H1 (cell line): Measurements from ENCODE around the gene COPS6. TPM values are rescaled to one million over a fixed set of nuclear protein-coding genes. Genes with fewer than 3 reads are reported as not detected.

Experiments
- CTCF ChIA-PET: fragments of 300-600 bp; sonication (Branson Sonifier 250); formaldehyde crosslinking; loops from one replicate; lab custom pipeline; 2021; ENCODE audit not compliant: partially characterized antibody; lab: Charles Lee
- POLR2A ChIA-PET: fragments of 300-600 bp; sonication (Branson Sonifier 250); formaldehyde crosslinking; loops from one replicate; lab custom pipeline; 2021; ENCODE audit warnings: inconsistent platforms; ENCODE audit not compliant: partially characterized antibody; lab: Charles Lee
- DNase-seq, 2 experiments: peaks; one replicate each; pipeline versions ENCODE4 v3.0.0 to v3.0.0-alpha.2; 2010 to 2022; ENCODE audit warnings: low spot score in 2 of 2, low read depth in 1 of 2, mixed read lengths in 1 of 2
- FAIRE-seq: peaks from 2 replicates; lab custom pipeline; 2011; peaks lifted over from hg19 to GRCh38; lab: Jason Lieb, UNC
- H2AFZ ChIP-seq: 2 replicates; pipeline ENCODE4 v1.8.1; 2012; ENCODE audit warnings: low read length, inconsistent platforms
- H2AK5ac ChIP-seq: 2 replicates; pipeline ENCODE4 v1.6.1; 2013; ENCODE audit warnings: low read depth, low read length
- H2BK120ac ChIP-seq: replicated peaks from 2 replicates; pipeline ENCODE3; 2013; ENCODE audit warnings: low read depth, low read length, inconsistent platforms
- H2BK12ac ChIP-seq: 2 replicates; pipeline ENCODE4 v1.6.1; 2013; ENCODE audit warnings: low read depth, low read length
- H2BK15ac ChIP-seq: 2 replicates; pipeline ENCODE4 v1.6.1; 2013; ENCODE audit warnings: low read length
- H2BK20ac ChIP-seq: 2 replicates; pipeline ENCODE4 v1.6.1; 2013; ENCODE audit warnings: low read length
- H2BK5ac ChIP-seq: 2 replicates; pipeline ENCODE4 v1.6.1; 2013; ENCODE audit warnings: low read depth, low read length
- H3K14ac ChIP-seq: 2 replicates; pipeline ENCODE4 v1.6.1; 2013; ENCODE audit warnings: inconsistent platforms; ENCODE audit not compliant: insufficient read length
- H3K18ac ChIP-seq: 2 replicates; pipeline ENCODE4 v1.6.1; 2013; ENCODE audit warnings: low read length; ENCODE audit errors: extremely low read depth
- H3K23ac ChIP-seq: 2 replicates; pipeline ENCODE4 v1.6.1; 2013; ENCODE audit warnings: inconsistent platforms; ENCODE audit not compliant: insufficient read length
- H3K23me2 ChIP-seq: 2 replicates; pipeline ENCODE4 v1.6.1; 2013; ENCODE audit warnings: low read depth, low read length
- H3K27ac ChIP-seq: 2 replicates; pipeline ENCODE4 v1.6.1; 2011; ENCODE audit warnings: low read depth, low read length, inconsistent platforms
- H3K27me3 ChIP-seq, 4 experiments: replicated peaks in 1 of 4; 1 replicate in 1 of 4; 2 replicates in 3 of 4; pipeline versions ENCODE4 v1.6.1 to v1.8.1; 2011 to 2013; ENCODE audit warnings: low read length in 3 of 4, mild to moderate bottlenecking in 3 of 4, inconsistent platforms in 2 of 4, mixed read lengths in 2 of 4, moderate library complexity in 1 of 4; ENCODE audit not compliant: control insufficient read depth in 3 of 4, insufficient read depth in 3 of 4; ENCODE audit errors: extremely low read depth in 1 of 4
- H3K36me3 ChIP-seq, 4 experiments: 2 replicates each; pipeline versions ENCODE4 v1.6.1 to v1.8.1; 2011 to 2013; ENCODE audit warnings: mild to moderate bottlenecking in 4 of 4, low read length in 3 of 4, moderate library complexity in 2 of 4, control low read depth in 1 of 4, inconsistent platforms in 1 of 4; ENCODE audit not compliant: insufficient read depth in 4 of 4, control insufficient read depth in 2 of 4
- H3K4ac ChIP-seq: replicated peaks from 2 replicates; pipeline ENCODE3; 2013; ENCODE audit warnings: low read length, low read depth, mixed read lengths, inconsistent platforms; ENCODE audit not compliant: insufficient read length
- H3K4me1 ChIP-seq, 4 experiments: replicated peaks in 1 of 4; 1 replicate in 1 of 4; 2 replicates in 3 of 4; pipeline versions ENCODE4 v1.6.1 to v1.8.1; 2011 to 2013; ENCODE audit warnings: low read length in 3 of 4, inconsistent platforms in 2 of 4, mixed read lengths in 1 of 4; ENCODE audit not compliant: insufficient read depth in 4 of 4, control insufficient read depth in 3 of 4
- H3K4me2 ChIP-seq, 2 experiments: 2 replicates each; pipeline versions ENCODE4 v1.6.1 to v1.8.1; 2011 to 2013; ENCODE audit warnings: low read depth in 2 of 2, low read length in 2 of 2, control low read depth in 1 of 2, inconsistent platforms in 1 of 2, mild to moderate bottlenecking in 1 of 2; ENCODE audit not compliant: insufficient read depth in 1 of 2
- H3K4me3 ChIP-seq, 4 experiments: fragments of 200-600, 300-600 bp in 1 of 4; sonication (generic), shearing (Covaris generic), sonication (Bioruptor Twin) in 1 of 4; 2 replicates each; pipeline versions ENCODE4 v1.5.1 to v1.8.1; 2011 to 2016; ENCODE audit warnings: low read length in 4 of 4, low read depth in 3 of 4, control low read depth in 2 of 4, inconsistent platforms in 2 of 4, mild to moderate bottlenecking in 2 of 4, mixed read lengths in 1 of 4, moderate library complexity in 1 of 4; ENCODE audit not compliant: insufficient read depth in 2 of 4; ENCODE audit errors: extremely low read depth in 1 of 4
- H3K56ac ChIP-seq: replicated peaks from 2 replicates; pipeline ENCODE3; 2013; ENCODE audit warnings: low read depth, mild to moderate bottlenecking, mixed read lengths, low read length, inconsistent platforms; ENCODE audit not compliant: insufficient read length
- H3K79me1 ChIP-seq: 2 replicates; pipeline ENCODE4 v1.6.1; 2013; ENCODE audit warnings: low read depth, low read length, control low read depth
- H3K79me2 ChIP-seq, 2 experiments: 2 replicates each; pipeline versions ENCODE4 v1.6.1 to v1.8.1; 2012 to 2013; ENCODE audit warnings: low read length in 2 of 2, mild to moderate bottlenecking in 2 of 2, inconsistent platforms in 1 of 2; ENCODE audit not compliant: insufficient read depth in 2 of 2, control insufficient read depth in 1 of 2
- H3K9ac ChIP-seq, 4 experiments: replicated peaks in 1 of 4; 1 replicate in 1 of 4; 2 replicates in 3 of 4; pipeline versions ENCODE4 v1.6.1 to v1.8.1; 2011 to 2013; ENCODE audit warnings: low read depth in 3 of 4, low read length in 3 of 4, control low read depth in 2 of 4, mild to moderate bottlenecking in 2 of 4, moderate library complexity in 2 of 4, inconsistent platforms in 1 of 4; ENCODE audit errors: extremely low read depth in 1 of 4
- H3K9me3 ChIP-seq, 2 experiments: 2 replicates each; pipeline versions ENCODE4 v1.6.1 to v1.8.1; 2012 to 2013; ENCODE audit warnings: mild to moderate bottlenecking in 2 of 2, moderate library complexity in 2 of 2, control low read depth in 1 of 2, inconsistent platforms in 1 of 2, low read depth in 1 of 2, low read length in 1 of 2, mixed read lengths in 1 of 2; ENCODE audit not compliant: insufficient read depth in 2 of 2
- H4K20me1 ChIP-seq, 2 experiments: replicated peaks in 1 of 2; 2 replicates each; pipeline versions ENCODE3 to v1.8.1; 2011 to 2013; ENCODE audit warnings: inconsistent platforms in 2 of 2, low read length in 2 of 2, mild to moderate bottlenecking in 1 of 2; ENCODE audit not compliant: insufficient read depth in 2 of 2, control insufficient read depth in 1 of 2
- H4K5ac ChIP-seq: 2 replicates; pipeline ENCODE4 v1.6.1; 2013; ENCODE audit warnings: low read length, low read depth, mixed read lengths, inconsistent platforms; ENCODE audit not compliant: insufficient read length
- H4K8ac ChIP-seq: 2 replicates; pipeline ENCODE4 v1.8.0; 2013; ENCODE audit warnings: mild to moderate bottlenecking, moderate library complexity, low read length, inconsistent platforms; ENCODE audit not compliant: insufficient read depth; ENCODE audit errors: extremely low read depth
- H4K91ac ChIP-seq: replicated peaks from 2 replicates; pipeline ENCODE3; 2013; ENCODE audit warnings: low read length, mixed read lengths, inconsistent platforms; ENCODE audit not compliant: insufficient read length
- EGR1 ChIP-seq: IDR thresholded peaks from 2 replicates; pipeline ENCODE4 v1.6.1; 2011; ENCODE audit warnings: low read depth, low read length, borderline replicate concordance
- JUN ChIP-seq: IDR thresholded peaks from 2 replicates; pipeline ENCODE4 v1.6.1; 2011; ENCODE audit warnings: low read depth, mild to moderate bottlenecking, improper control_type of control experiment, low read length
- NANOG ChIP-seq: IDR thresholded peaks from 2 replicates; pipeline ENCODE4 v1.6.1; 2011; ENCODE audit warnings: low read length, low read depth, mild to moderate bottlenecking, inconsistent platforms; ENCODE audit not compliant: insufficient read depth, poor library complexity, severe bottlenecking
- RAD21 ChIP-seq, 2 experiments: IDR thresholded peaks in 1 of 2; conservative IDR thresholded peaks in 1 of 2; 2 replicates each; pipeline ENCODE4 v1.6.1; 2011; ENCODE audit warnings: low read depth in 2 of 2, low read length in 2 of 2, improper control_type of control experiment in 1 of 2, inconsistent platforms in 1 of 2, mild to moderate bottlenecking in 1 of 2, moderate library complexity in 1 of 2
- SIRT6 ChIP-seq: IDR thresholded peaks from one replicate; pipeline ENCODE4 v1.7.1; 2012; ENCODE audit warnings: low read length, inconsistent platforms
- WGBS, 2 experiments: shearing (Covaris generic) in 1 of 2; methylation state at CpG; one replicate each; pipeline versions ENCODE4 v1.1.6 to v1.1.7; 2013 to 2015; ENCODE audit warnings: low lambda C conversion rate in 2 of 2, mixed read lengths in 2 of 2, inconsistent platforms in 1 of 2, low coverage in 1 of 2, missing lambda C conversion rate in 1 of 2; ENCODE audit not compliant: insufficient replicate concordance in 2 of 2, insufficient coverage in 1 of 2, insufficient read length in 1 of 2; ENCODE audit errors: extremely low coverage in 1 of 2, missing lambda C conversion rate in 1 of 2; 5-methylcytosine and 5-hydroxymethylcytosine counted together
- polyA plus RNA-seq, 7 experiments: library from polyadenylated mRNA; depleted of rRNA in 3 of 7; stranded (reverse) in 5 of 7; unstranded in 2 of 7; fragments of >200 nt in 5 of 7; fragments of 200-250 nt in 2 of 7; gene quantifications; 1 replicate in 5 of 7; 2 replicates in 1 of 7; 4 replicates in 1 of 7; pipeline versions ENCODE4 v1.2.1 to v1.2.3, GENCODE V29; 2011 to 2013; ENCODE audit warnings: missing spikeins in 2 of 7, mixed read lengths in 2 of 7
- total RNA-seq: library from RNA; stranded (reverse); fragmentation: NEBNext Ultra II Directional; extraction: Animal tissue kit (Norgen Biotek cat#: 25700); gene quantifications from 2 replicates; pipeline ENCODE4 v1.2.1, GENCODE V29; 2021
- TF ChIP-seq, protein P1 (sequence below): IDR thresholded peaks from 2 replicates; pipeline ENCODE4 v1.6.1; 2011; ENCODE audit warnings: low read depth, mild to moderate bottlenecking, low read length; ENCODE audit not compliant: insufficient read depth

COPS6 gene
- total and polyA plus RNA-seq, 2 of the 8 experiments (the other 6 are each of a cell fraction or from before 2014, with no cell fraction given): 127 to 225 TPM

DNA sequence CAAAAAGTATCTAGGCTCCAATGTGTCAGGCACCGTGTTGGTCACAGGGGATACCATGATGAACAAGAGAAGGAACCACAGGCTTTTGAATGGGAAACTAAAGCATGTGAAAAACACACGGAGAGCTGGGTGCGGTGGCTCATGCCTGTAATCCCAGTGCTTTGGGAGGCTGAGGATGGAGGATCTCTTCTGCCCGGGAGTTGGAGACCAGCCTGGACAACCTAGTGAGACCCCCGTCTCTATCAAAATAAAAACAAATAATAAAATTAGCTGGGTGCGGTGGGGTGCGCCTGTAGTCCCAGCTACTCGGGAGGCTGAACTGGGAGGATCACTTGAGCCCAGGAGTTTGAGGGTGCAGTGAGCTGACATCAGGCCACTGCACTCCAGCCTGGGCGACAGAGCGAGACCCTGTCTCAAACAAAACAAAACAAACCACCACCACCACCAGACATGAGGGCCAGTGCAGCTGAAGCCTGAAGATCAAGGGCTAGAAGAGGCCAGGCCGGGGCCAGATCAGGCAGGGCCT, 611 bp upstream of the COPS6 start:
- H3K4me3 ChIP-seq: peak overlapping the region; percentile 78 to 98 (median 96)
- H3K4ac ChIP-seq: peak overlapping the region; percentile 11
- H3K27me3 ChIP-seq: no peaks in the 10 kb centered on the region
- peak overlapping the region; percentile 19 for H3K27ac ChIP-seq
- no peak overlapping the region for H3K23ac ChIP-seq
- H3K4me2 ChIP-seq: peak overlapping the region; percentile 66 to 70
- no peak for FAIRE-seq
- H3K9ac ChIP-seq: peak overlapping the region in 3 of 4 experiments; percentile 2 to 62 (median 21); a peak in 4 of 7 replicates
- H3K9me3 ChIP-seq: no peaks in the 10 kb centered on the region
- 0 out of 2 replicates have a peak overlapping the region, but pooled peaks have one; percentile 6 for H2BK15ac ChIP-seq
- H3K18ac ChIP-seq: peak overlapping the region; percentile 76; the same call in 1 of the 2 replicates
- H3K79me2 ChIP-seq: peaks cover 0 to 6% of the 10 kb centered on the region in 2 experiments; a peak in 1 of 4 replicates
- peak overlapping the region; percentile 4 for H2BK120ac ChIP-seq
- H3K79me1 ChIP-seq: no peaks in the 10 kb centered on the region
- 84% methylated on average over 11 of the region's 11 CpGs; no CpG with 5 or more reads in 1 of the 2 experiments for WGBS, 2 experiments
- peaks cover 4% of the 10 kb centered on the region; the same call in 1 of the 2 replicates for H3K23me2 ChIP-seq
- ChIA-PET CTCF (interaction anchor here (0.7 to 1.2 kb wide), 2 partner anchors 44 to 47 kb away, joined by 3 read pairs; no protein-coding TSS in a partner anchor), POLR2A (interaction anchor here (0.7 to 19.5 kb wide), 12 partner anchors 6 to 90 kb away, joined by 3 to 722 read pairs (median 4); partner anchors contain the start of genes AP4M1, MBLAC1, MCM7 and ZSCAN21)
- H3K4me1 ChIP-seq: peaks cover 0 to 3% (median 0%) of the 10 kb centered on the region in 4 experiments; a peak in 2 of 7 replicates
- H4K91ac ChIP-seq: peak overlapping the region; percentile 50
- 0 out of 2 replicates have a peak overlapping the region, but pooled peaks have one; percentile 1 for H2BK12ac ChIP-seq
- no peak overlapping the region for H3K14ac ChIP-seq
- DNase-seq: no peak
- H3K56ac ChIP-seq: peak overlapping the region; percentile 5
- H3K36me3 ChIP-seq: peaks cover 18 to 29% (median 25%) of the 10 kb centered on the region in 4 experiments
- no peak overlapping the region; the same call in 1 of the 2 replicates for H4K8ac ChIP-seq
- no peak overlapping the region for H2BK20ac ChIP-seq
- H4K20me1 ChIP-seq: peaks cover 8% of the 10 kb centered on the region in 2 experiments
- H2AFZ ChIP-seq: no peak overlapping the region
- H2BK5ac ChIP-seq: 0 out of 2 replicates have a peak overlapping the region, but pooled peaks have one; percentile 18
- no peak overlapping the region for H2AK5ac ChIP-seq
- H4K5ac ChIP-seq: peak overlapping the region; percentile 85
- TF ChIP-seq JUN (no peak), NANOG (no peak), EGR1 (no peak), RAD21 (IDR thresholded peaks at IDR 0.05 in 1 of 2, conservative IDR thresholded peaks at IDR 0.05 in 1 of 2; ENCODE audit: low read depth in 2 of 2, low read length in 2 of 2) (no peak), SIRT6 (no peak)
- TF ChIP-seq, protein P1, sequence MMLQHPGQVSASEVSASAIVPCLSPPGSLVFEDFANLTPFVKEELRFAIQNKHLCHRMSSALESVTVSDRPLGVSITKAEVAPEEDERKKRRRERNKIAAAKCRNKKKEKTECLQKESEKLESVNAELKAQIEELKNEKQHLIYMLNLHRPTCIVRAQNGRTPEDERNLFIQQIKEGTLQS: no peak
